DMS153 treated with DMSO at 0.1 percent for 48 hours (cell line): ENCODE measurements around the gene CLEC2L.

Experiments used
- DNase-seq: peaks from one replicate; lab custom pipeline; 2025; ENCODE audit not compliant: unreplicated experiment; lab: John Stamatoyannopoulos, UW

Gene CLEC2L

DNA sequence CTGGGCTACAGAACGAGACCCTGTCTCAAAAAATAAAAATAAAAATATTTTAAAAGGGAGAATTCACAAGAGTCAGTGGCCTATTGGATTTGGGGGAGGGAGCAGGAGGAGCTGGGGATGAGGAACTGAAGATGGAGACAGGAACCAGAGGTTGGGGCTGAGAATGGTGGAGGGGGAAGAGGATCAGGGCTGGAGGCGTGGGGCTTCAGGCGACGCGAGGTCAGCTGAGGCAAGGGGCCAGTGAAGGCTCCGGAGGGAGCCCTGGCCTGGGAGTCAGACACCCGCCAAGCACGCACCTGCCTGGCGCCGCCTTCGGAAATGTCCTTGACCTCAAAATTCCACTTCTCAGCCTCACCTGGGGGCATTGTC is 671 bp upstream of the CLEC2L start:
- no peak for DNase-seq

- no peak for DNase-seq
These were observed 707 bp downstream of the CLEC2L start for GRCh38 chr7:139523968-139524815.

DNA sequence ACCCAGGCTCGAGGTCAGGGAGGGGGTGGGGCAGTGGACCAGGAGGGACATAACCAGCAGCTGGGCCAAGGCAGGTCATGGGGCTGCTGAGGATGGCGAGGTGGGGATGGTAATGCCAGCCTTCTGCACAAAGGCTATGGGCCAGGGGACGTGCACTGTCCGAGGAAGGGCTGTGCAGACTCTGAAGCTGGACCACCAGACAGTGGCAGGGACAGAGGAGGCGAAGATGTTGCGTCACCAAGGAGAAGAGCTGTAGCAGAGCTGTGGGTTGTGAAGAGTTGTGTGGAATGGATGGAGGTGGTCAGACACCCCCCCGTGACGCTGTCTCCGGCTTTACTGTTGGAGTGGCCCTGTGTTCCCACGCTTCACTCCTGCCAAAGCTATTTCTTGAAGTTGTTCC is 1.8 kb downstream of the CLEC2L start:
- DNase-seq: no peak

DNA sequence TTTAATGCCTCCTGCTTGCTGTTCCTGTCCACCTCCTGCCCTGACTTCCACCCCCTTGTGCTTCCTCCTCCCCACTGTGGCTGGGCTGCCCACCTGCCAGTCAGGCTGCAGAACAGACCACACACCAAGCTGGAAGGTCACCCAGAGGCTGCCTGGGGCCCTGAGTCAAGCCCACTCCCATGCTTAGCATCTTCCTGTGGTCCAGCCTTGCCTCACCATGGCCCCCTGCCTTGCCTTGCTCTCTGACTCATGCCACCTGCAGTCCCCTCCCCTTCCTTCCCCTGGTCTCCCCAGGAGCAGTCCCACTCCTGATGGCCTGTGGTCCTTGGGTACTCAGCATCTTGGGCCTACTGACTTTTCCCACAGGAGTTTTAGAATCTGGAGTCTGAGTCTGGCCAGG is 2.3 kb downstream of the CLEC2L start:
- no peak for DNase-seq

- no peak for DNase-seq
These were observed 3.4 kb downstream of the CLEC2L start for GRCh38 chr7:139526578-139527544.

DNA sequence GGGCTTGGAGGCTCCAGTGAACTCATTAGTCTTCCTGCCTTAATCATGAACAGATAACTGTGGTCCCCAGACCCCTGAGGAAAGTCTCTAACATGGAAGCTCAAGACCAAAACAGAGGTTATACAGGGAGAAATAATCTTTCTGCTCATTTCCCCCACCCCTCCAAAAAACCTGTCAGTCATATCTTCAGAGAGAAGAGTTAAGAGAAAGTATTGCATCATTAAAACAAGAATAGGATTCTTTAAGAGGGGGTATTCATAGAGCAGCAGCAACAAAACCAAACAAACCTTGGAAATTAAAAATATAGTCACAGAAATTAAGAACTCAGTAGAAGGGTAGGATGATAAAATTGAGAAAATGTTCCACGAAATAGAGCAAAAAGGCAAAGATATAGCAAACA is 7.6 kb downstream of the CLEC2L start:
- DNase-seq: no peak

GRCh38 chr7:139532636-139533155 is 9.2 kb downstream of the CLEC2L start:
- DNase-seq: no peak

- no peak for DNase-seq
These were observed 10.6 kb downstream of the CLEC2L start for GRCh38 chr7:139534096-139534495.

GRCh38 chr7:139534966-139535651 is 11.6 kb downstream of the CLEC2L start:
- DNase-seq: no peak

DNA sequence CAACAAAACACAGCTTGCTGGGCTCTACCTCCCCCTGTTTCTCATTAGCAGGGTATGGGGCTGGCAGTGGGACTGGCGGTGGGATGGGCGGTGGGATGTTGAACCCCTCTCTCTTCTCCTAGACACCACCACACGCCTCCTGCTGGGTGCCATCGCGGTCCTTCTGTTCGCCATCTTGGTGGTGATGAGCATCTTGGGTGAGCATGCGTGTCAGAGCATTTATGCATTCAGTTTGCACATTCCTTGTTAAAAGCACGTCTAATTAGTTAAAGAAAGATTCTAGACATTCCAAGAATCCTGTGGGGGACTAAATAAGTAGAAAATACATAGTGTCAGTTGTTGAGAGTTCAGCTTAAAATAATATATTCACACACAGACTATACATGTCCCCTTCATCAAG is 12.7 kb downstream of the CLEC2L start:
- no peak for DNase-seq

- DNase-seq: no peak
These were observed 15.6 kb downstream of the CLEC2L start for GRCh38 chr7:139538881-139539635.

- no peak for DNase-seq
These were observed 16.7 kb downstream of the CLEC2L start for GRCh38 chr7:139540203-139540602.

DNA sequence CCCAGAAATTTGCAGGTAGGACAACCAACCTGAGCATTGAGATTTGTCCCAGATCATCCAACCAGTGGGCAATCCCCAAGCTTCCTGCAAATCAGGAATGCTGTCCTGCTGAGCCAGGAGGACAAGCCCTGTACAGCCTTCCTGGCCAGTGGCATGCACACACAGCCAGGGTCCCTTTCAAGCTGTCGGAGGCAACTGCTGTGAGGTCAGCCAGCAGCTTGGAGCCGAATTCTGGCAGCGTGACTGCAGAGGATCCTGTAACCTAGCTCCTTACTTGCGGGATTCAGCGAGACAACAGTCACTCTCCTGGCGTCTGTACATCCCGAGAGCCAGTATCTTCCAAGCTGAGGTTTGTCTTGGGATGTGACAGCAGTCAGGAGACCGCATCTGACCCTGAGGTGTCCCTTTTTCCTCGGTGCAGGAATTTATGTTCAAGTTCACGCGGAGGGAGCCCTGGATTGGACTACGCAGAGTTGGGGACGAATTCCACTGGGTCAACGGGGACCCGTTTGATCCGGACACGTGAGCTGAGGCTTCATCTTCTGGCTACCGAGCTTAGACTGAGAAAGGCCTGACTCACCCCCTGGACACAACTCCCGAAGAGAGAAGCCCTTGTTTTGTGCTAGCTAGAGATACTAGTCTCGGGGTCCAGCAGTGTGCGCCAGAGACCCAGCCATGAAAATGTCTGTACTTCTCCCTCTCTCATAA is 18.3 kb downstream of the CLEC2L start:
- DNase-seq: no peak

DNA sequence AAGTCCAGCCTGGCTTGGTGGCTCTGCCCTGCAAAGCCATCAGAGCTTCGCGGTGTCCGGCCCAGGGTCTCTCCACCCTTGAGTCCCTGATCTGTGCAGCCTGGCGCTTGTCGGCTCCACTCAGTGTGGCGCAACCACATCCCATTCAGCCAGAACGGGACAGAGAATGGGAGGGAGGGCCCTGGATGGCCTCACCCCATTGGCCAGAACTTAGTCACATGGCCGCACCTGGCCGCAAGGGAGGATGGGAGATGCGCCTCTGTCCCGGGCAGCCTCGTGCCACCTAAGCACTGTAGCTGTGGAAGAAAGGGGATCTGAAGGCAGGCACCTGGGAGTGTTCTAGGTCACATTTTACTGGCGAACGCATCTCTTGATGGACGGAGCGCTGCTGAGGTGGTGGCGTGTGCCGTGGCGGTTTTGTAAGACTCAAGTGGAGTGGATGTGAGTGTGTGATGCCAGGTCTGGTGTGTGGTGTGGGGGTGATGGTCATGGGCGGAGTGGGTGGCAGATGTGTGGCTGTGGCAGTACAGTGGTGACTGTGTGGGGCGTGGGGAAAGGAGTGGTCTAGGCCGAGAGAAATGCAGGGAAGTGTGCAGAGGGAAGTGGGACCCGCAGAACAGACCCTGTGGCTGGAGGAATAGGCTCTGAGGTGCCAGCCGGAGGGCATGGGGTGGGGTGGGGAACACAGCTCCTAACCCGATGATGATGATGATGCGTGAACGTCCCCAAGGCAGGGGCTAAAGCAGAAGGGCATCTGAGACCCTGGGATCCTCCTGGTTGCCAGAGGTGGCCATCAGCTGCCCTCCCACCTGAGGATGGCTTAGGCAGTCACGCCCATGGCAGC is 19.0 kb downstream of the CLEC2L start:
- no peak for DNase-seq

DNA sequence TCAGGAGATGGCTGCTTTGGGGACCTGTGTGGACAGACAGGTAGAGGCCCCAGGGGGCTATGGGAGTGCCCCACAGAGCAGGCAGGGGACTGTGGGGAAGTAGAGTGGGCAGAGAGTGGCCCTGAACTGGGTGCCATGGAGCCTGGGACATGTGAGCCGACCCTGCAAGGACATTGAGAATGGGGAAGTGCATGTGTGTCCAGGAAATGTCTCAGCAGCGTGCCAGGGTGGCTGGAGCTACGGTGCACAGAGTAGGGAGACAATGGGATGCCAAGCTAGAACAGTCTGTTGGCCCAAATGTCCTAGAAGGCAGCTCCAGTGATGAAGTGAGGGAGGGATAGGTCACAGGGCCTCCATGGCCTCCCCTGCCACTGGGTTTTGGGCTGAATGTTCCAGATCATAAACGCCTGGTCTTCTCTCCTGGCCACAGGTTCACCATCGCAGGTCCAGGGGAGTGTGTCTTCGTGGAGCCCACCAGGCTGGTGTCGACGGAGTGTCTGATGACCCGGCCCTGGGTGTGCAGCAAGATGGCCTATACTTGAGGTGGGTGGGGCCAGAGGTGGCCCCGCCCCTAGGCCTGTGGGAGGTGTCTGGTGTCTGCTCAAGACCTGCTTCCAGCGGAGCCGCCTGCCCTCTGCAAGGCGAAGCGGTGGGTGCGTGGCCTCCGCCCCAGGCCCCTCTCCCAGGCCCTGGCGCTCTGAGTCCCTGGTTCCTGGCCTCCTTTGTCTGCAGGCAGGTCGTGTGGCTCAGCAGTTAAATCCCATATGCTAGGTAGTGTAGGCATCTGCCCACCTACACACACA is 20.5 kb downstream of the CLEC2L start:
- no peak for DNase-seq

DNA sequence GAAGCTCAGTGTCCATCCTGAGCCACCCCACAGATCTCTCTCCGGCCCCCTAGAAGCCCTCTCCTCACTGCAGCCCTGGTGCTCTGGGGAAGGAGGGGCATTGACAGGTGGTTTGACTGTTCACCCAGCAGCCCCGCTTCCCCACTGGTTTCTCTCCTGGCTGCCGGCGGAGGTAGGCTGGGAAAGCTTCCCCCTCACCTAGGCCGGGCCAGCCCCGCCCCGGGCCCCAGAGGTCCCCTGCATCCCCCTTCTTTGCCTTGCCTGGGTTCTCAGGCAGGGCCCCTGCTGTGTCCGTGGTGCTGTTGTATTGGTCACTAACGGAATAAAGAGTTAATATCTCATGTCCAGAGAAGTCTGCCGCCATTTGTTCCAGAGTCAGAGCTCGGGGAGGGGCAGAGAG is 21.2 kb downstream of the CLEC2L start:
- DNase-seq: no peak

- DNase-seq: no peak
These were observed 25.0 kb downstream of the CLEC2L start for GRCh38 chr7:139548302-139549028.
